PC-9 (cell line): Measurements from ENCODE around the gene ALK. TPM values are rescaled to one million over a fixed set of nuclear protein-coding genes. Genes with fewer than 3 reads are reported as not detected.

Source experiments
- BruUV-seq: library from RNA; stranded (reverse); fragments of 400-500 nt; replicated peaks from 2 replicates; lab custom pipeline; 2021; lab: Mats Ljungman, UMichigan
- CTCF ChIA-PET: fragments of 300-600 bp; sonication (Branson Sonifier 250); formaldehyde crosslinking; loops from one replicate; lab custom pipeline; 2022; ENCODE audit warnings: antibody characterized with exemption; lab: Charles Lee
- POLR2A ChIA-PET: fragments of 300-600 bp; sonication (Branson Sonifier 250); formaldehyde crosslinking; loops from one replicate; lab custom pipeline; 2022; ENCODE audit warnings: antibody characterized with exemption; ENCODE audit not compliant: unreplicated experiment; lab: Charles Lee
- DNase-seq, 2 experiments: peaks; one replicate each; pipeline versions ENCODE4 v3.0.0 to v3.0.0-alpha.2; 2015 to 2022; ENCODE audit warnings: mixed read lengths in 1 of 2
- H2AFZ ChIP-seq: fragments of 200-600 bp; sonication (generic); 2 replicates; pipeline ENCODE4 v1.8.1; 2017; ENCODE audit warnings: antibody characterized with exemption
- H3F3A ChIP-seq: fragments of 200-600 bp; sonication (generic); 2 replicates; pipeline ENCODE4 v1.8.1; 2017; ENCODE audit warnings: antibody characterized with exemption, mild to moderate bottlenecking, low read depth; ENCODE audit not compliant: insufficient read depth
- H3K27ac ChIP-seq: fragments of 200-600 bp; sonication (generic); 2 replicates; pipeline ENCODE4 v1.6.1; 2016; ENCODE audit warnings: mixed run types
- H3K27me3 ChIP-seq: fragments of 200-600 bp; sonication (generic); 2 replicates; pipeline ENCODE4 v1.6.1; 2016; ENCODE audit warnings: low read depth, mixed run types; ENCODE audit not compliant: insufficient read depth
- H3K36me3 ChIP-seq: fragments of 200-600 bp; sonication (generic); 2 replicates; pipeline ENCODE4 v1.6.1; 2016; ENCODE audit warnings: low read depth, mixed run types
- H3K4me1 ChIP-seq: fragments of 200-600 bp; sonication (generic); replicated peaks from 2 replicates; pipeline ENCODE4 v1.6.1; 2016; ENCODE audit warnings: mixed run types; ENCODE audit not compliant: insufficient read depth
- H3K4me2 ChIP-seq: fragments of 200-600 bp; sonication (generic); 2 replicates; pipeline ENCODE4 v1.6.1; 2017; ENCODE audit warnings: mixed run types
- H3K4me3 ChIP-seq: fragments of 200-600 bp; sonication (generic); 2 replicates; pipeline ENCODE4 v1.6.1; 2016; ENCODE audit warnings: mixed run types
- H3K79me2 ChIP-seq: fragments of 200-600 bp; sonication (generic); 2 replicates; pipeline ENCODE4 v1.6.1; 2017; ENCODE audit warnings: low read depth, mixed run types
- H3K9me2 ChIP-seq: fragments of 200-600 bp; sonication (generic); 2 replicates; pipeline ENCODE4 v1.8.1; 2017; ENCODE audit warnings: mild to moderate bottlenecking; ENCODE audit not compliant: insufficient read depth
- H3K9me3 ChIP-seq: fragments of 200-600 bp; sonication (generic); 2 replicates; pipeline ENCODE4 v1.8.1; 2016; ENCODE audit warnings: low read depth; ENCODE audit not compliant: insufficient read depth
- H4K20me1 ChIP-seq: fragments of 200-600 bp; sonication (generic); 2 replicates; pipeline ENCODE4 v1.8.1; 2017; ENCODE audit not compliant: insufficient read depth
- EZH2 ChIP-seq: fragments of 200-600 bp; sonication (generic); IDR thresholded peaks from 2 replicates; pipeline ENCODE4 v1.8.0; 2017; ENCODE audit warnings: antibody characterized with exemption, low read depth
- intact Hi-C: fragments of 100-400 bp; cut with micrococcal nuclease; formaldehyde crosslinking; loops from one replicate; pipeline ENCODE4 v1.10.0; 2022; ENCODE audit not compliant: unreplicated experiment
- total RNA-seq: library from RNA; stranded (reverse); gene quantifications from 2 replicates; pipeline ENCODE4 v1.2.3, GENCODE V29; 2021
- TF ChIP-seq, protein P1 (sequence below): fragments of 200-600 bp; sonication (generic); conservative IDR thresholded peaks from 2 replicates; pipeline ENCODE4 v1.6.1; 2017; ENCODE audit warnings: mixed run types, antibody characterized with exemption, mild to moderate bottlenecking, moderate library complexity

Gene ALK
- total RNA-seq, 1 experiment from 2014 or later, result not detected

DNA sequence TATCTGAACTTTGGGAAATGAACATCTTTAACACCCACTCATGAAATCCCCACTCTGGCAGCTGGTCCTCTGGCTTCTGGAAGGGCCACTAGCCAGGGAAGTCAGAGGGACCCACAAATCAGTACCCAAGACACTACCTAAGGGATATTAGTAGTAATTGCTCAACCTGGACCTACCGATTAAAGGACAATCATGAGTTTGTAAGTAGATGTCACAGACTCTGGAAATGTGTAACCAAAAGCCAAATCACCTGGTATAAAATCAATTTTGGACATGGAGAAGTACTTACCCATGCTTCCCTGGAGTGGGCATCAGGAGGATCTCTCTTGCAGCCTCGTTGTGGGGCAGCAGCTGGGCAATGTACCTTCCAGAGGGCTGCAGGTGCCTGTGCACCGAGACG is 389.8 kb downstream of the ALK start:
- Histone ChIP-seq H3K36me3 (no peaks in the 10 kb centered on the region), H3K27ac (no peak overlapping the region), H3K4me2 (no peak overlapping the region), H3K27me3 (peaks cover 25% of the 10 kb centered on the region), H3K9me3 (no peaks in the 10 kb centered on the region), H3K79me2 (no peaks in the 10 kb centered on the region), H3K9me2 (no peaks in the 10 kb centered on the region), H3F3A (no peaks in the 10 kb centered on the region), H3K4me1 (no peaks in the 10 kb centered on the region), H3K4me3 (no peak overlapping the region), H2AFZ (no peak overlapping the region), H4K20me1 (no peaks in the 10 kb centered on the region)
- CTCF ChIA-PET, result no interaction called here
- POLR2A ChIA-PET, result no interaction called here
- intact Hi-C loops, result no loop called here
- DNase-seq, result no peak
- BruUV-seq, result no TSS peak
- no peak for TF ChIP-seq EZH2
- TF ChIP-seq, protein P1, sequence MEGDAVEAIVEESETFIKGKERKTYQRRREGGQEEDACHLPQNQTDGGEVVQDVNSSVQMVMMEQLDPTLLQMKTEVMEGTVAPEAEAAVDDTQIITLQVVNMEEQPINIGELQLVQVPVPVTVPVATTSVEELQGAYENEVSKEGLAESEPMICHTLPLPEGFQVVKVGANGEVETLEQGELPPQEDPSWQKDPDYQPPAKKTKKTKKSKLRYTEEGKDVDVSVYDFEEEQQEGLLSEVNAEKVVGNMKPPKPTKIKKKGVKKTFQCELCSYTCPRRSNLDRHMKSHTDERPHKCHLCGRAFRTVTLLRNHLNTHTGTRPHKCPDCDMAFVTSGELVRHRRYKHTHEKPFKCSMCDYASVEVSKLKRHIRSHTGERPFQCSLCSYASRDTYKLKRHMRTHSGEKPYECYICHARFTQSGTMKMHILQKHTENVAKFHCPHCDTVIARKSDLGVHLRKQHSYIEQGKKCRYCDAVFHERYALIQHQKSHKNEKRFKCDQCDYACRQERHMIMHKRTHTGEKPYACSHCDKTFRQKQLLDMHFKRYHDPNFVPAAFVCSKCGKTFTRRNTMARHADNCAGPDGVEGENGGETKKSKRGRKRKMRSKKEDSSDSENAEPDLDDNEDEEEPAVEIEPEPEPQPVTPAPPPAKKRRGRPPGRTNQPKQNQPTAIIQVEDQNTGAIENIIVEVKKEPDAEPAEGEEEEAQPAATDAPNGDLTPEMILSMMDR, result no peak

DNA sequence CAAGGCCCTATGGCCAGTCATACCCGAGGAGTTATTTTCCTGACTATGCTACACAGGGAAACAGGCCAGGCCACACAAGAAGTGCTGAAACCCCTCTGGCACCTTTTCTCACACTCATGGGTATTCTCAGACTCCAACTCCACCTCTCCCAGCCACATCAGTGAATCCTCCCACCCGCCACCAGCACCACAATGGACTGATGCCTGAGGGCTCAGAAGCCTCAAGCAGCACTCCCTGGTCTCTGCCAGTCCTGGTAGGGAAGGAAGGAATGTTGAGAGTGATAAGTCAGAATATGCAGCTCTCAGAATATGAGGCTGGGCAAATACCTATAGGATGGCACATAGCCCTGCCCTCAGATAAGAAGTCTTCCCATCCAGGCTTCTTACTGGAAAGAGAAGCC is 391.1 kb downstream of the ALK start:
- CTCF ChIA-PET, result no interaction called here
- TF ChIP-seq, protein P1, result no peak
- TF ChIP-seq EZH2, result no peak
- no peak for DNase-seq
- Histone ChIP-seq H3K9me3 (no peaks in the 10 kb centered on the region), H3K79me2 (no peaks in the 10 kb centered on the region), H3F3A (no peaks in the 10 kb centered on the region), H3K4me3 (no peak overlapping the region), H3K27ac (no peak overlapping the region), H3K9me2 (no peaks in the 10 kb centered on the region), H3K36me3 (no peaks in the 10 kb centered on the region), H3K4me2 (no peak overlapping the region), H2AFZ (no peak overlapping the region), H3K27me3 (peaks cover 25% of the 10 kb centered on the region), H4K20me1 (no peaks in the 10 kb centered on the region), H3K4me1 (no peaks in the 10 kb centered on the region)
- BruUV-seq, result no TSS peak
- POLR2A ChIA-PET, result no interaction called here
- intact Hi-C loops, result no loop called here

DNA sequence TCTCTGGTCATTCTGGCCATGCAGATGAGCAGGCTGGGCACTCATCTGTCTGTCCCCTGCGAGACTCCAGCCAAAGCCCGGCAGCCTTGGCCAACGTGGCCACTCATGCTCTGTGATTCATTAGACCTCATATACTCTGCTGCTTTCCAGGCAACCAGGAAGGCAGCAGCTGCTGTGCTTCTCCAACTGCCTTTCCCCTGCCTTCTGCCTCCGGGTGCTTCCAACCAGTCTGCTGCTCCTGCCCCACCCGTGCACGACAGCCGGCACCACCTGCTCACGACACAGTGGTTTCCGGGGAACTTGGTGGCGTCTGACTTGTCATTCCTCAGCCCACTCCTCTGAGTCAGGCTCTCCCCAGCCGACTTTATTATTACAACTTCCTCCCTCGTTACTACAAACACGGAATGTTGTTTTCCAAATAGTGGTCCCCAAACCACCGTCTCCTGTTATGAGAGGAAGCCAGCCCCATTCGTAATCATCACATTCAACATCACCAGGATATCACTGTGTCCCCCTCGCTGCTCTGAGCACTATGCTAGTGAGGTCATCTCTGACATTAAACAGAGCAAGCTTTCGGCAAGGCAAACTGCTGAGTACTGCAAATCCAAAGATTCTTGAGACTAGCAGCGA is 392.4 kb downstream of the ALK start:
- Histone ChIP-seq H3K4me1 (no peaks in the 10 kb centered on the region), H3K4me3 (no peak overlapping the region), H3K79me2 (no peaks in the 10 kb centered on the region), H3K9me3 (no peaks in the 10 kb centered on the region), H3K9me2 (no peaks in the 10 kb centered on the region), H3K4me2 (no peak overlapping the region), H3F3A (no peaks in the 10 kb centered on the region), H3K27me3 (peaks cover 25% of the 10 kb centered on the region), H2AFZ (no peak overlapping the region), H3K36me3 (no peaks in the 10 kb centered on the region), H4K20me1 (no peaks in the 10 kb centered on the region), H3K27ac (no peak overlapping the region)
- intact Hi-C loops, result no loop called here
- DNase-seq, result no peak
- BruUV-seq, result no TSS peak
- POLR2A ChIA-PET, result no interaction called here
- TF ChIP-seq, protein P1, result no peak
- TF ChIP-seq EZH2, result no peak
- CTCF ChIA-PET, result no interaction called here
